GM23338 (cell line): ENCODE results near the gene CNN2. TPM values are rescaled to one million over a fixed set of nuclear protein-coding genes. Genes with fewer than 3 reads are reported as not detected.

Experiments
- ATAC-seq: fragments of 200-7000 bp; cut with Tn5 transposase; 3 replicates; pipeline ENCODE4 v1.9.1; 2020
- DNase-seq: peaks from one replicate; pipeline ENCODE4 v3.0.0-alpha.2; 2015; ENCODE audit warnings: low spot score
- H2AFZ ChIP-seq: fragments of 200-600 bp; sonication (generic); 2 replicates; pipeline ENCODE4 v1.8.0; 2016; ENCODE audit warnings: antibody characterized with exemption, mild to moderate bottlenecking, moderate library complexity
- H3F3A ChIP-seq: fragments of 200-600 bp; sonication (generic); replicated peaks from 2 replicates; pipeline ENCODE4 v1.8.0; 2017; ENCODE audit warnings: antibody characterized with exemption, mixed run types, low read depth
- H3K27ac ChIP-seq: fragments of 200-600 bp; sonication (generic); 2 replicates; pipeline ENCODE4 v1.6.1; 2016; ENCODE audit warnings: low read depth
- H3K27me3 ChIP-seq: fragments of 200-600 bp; sonication (generic); 2 replicates; pipeline ENCODE4 v1.8.0; 2016; ENCODE audit warnings: mild to moderate bottlenecking, mixed run types, moderate library complexity; ENCODE audit not compliant: insufficient read depth
- H3K36me3 ChIP-seq: fragments of 200-600 bp; sonication (generic); 2 replicates; pipeline ENCODE4 v1.8.0; 2016; ENCODE audit warnings: mild to moderate bottlenecking; ENCODE audit not compliant: insufficient read depth
- H3K4me1 ChIP-seq: fragments of 200-600 bp; sonication (generic); 2 replicates; pipeline ENCODE4 v1.8.0; 2016; ENCODE audit warnings: mild to moderate bottlenecking, moderate library complexity; ENCODE audit not compliant: insufficient read depth
- H3K4me2 ChIP-seq: fragments of 200-600 bp; sonication (generic); 2 replicates; pipeline ENCODE4 v1.7.1; 2017; ENCODE audit warnings: mixed run types
- H3K4me3 ChIP-seq: fragments of 200-600 bp; sonication (generic); 2 replicates; pipeline ENCODE4 v1.6.1; 2016; ENCODE audit warnings: mixed run types
- H3K79me2 ChIP-seq: fragments of 200-600 bp; sonication (generic); replicated peaks from 2 replicates; pipeline ENCODE4 v1.8.0; 2017; ENCODE audit warnings: mild to moderate bottlenecking; ENCODE audit not compliant: insufficient read depth
- H3K9me2 ChIP-seq: fragments of 200-600 bp; sonication (generic); 2 replicates; pipeline ENCODE4 v1.8.0; 2017; ENCODE audit not compliant: insufficient read depth
- H4K20me1 ChIP-seq: fragments of 200-600 bp; sonication (generic); replicated peaks from 2 replicates; pipeline ENCODE4 v1.8.0; 2017; ENCODE audit warnings: mild to moderate bottlenecking; ENCODE audit not compliant: insufficient read depth
- H3K27ac Mint-ChIP-seq: 2 replicates; pipeline ENCODE4 v1.8.0; 2020; ENCODE audit warnings: inconsistent platforms, mild to moderate bottlenecking, moderate library complexity, mixed read lengths
- H3K27me3 Mint-ChIP-seq: 3 replicates; pipeline ENCODE4 v1.8.0; 2022; ENCODE audit warnings: low read depth, mild to moderate bottlenecking, moderate library complexity, mixed read lengths, inconsistent platforms; ENCODE audit not compliant: insufficient read depth, poor library complexity
- H3K36me3 Mint-ChIP-seq: 3 replicates; pipeline ENCODE4 v1.8.0; 2021; ENCODE audit warnings: low read depth, mild to moderate bottlenecking, inconsistent platforms, moderate library complexity, mixed read lengths
- H3K4me1 Mint-ChIP-seq: 3 replicates; pipeline ENCODE4 v1.8.0; 2020; ENCODE audit warnings: mild to moderate bottlenecking, inconsistent platforms, mixed read lengths
- H3K4me3 Mint-ChIP-seq: 3 replicates; pipeline ENCODE4 v1.8.0; 2021; ENCODE audit warnings: moderate library complexity, mild to moderate bottlenecking, inconsistent platforms, mixed read lengths
- H3K9me3 Mint-ChIP-seq: 3 replicates; pipeline ENCODE4 v1.8.0; 2020; ENCODE audit warnings: moderate library complexity, mild to moderate bottlenecking, inconsistent platforms, mixed read lengths
- CREB1 ChIP-seq: fragments of 250-450 bp; sonication (Bioruptor Pico); IDR thresholded peaks from 2 replicates; pipeline ENCODE4 v1.5.0; 2020; ENCODE audit warnings: low read depth, mild to moderate bottlenecking, moderate library complexity
- EZH2phosphoT487 ChIP-seq: fragments of 200-600 bp; sonication (generic); IDR thresholded peaks from one replicate; pipeline ENCODE4 v1.8.1; 2018; ENCODE audit warnings: antibody characterized with exemption; ENCODE audit not compliant: unreplicated experiment
- JUNB ChIP-seq: IDR thresholded peaks from one replicate; pipeline ENCODE4 v1.6.1; 2016; ENCODE audit warnings: antibody characterized with exemption; ENCODE audit not compliant: unreplicated experiment
- POLR2AphosphoS5 ChIP-seq: IDR thresholded peaks from 2 replicates; pipeline ENCODE4 v1.6.1; 2016; ENCODE audit warnings: antibody characterized with exemption, low read depth
- ZNF462 ChIP-seq: fragments of 250-450 bp; sonication (Bioruptor Pico); IDR thresholded peaks from 2 replicates; pipeline ENCODE4 v1.5.0; 2020; ENCODE audit warnings: mild to moderate bottlenecking, moderate library complexity
- long read RNA-seq: library from polyadenylated mRNA; unstranded; transcript quantifications from one replicate; pipeline ENCODE4 v2.0.0, GENCODE V29; 2020; ENCODE audit not compliant: unreplicated experiment
- polyA plus RNA-seq: library from polyadenylated mRNA; unstranded; fragments of >200 nt; fragmentation: Nextera tagmentation; extraction: Ambion mirVana; gene quantifications from 2 replicates; pipeline ENCODE4 v1.2.1, GENCODE V29; 2016
- total RNA-seq: library from RNA; depleted of rRNA; stranded (reverse); fragments of >200 nt; shearing (Covaris generic); gene quantifications from 2 replicates; pipeline ENCODE4 v1.2.3, GENCODE V29; 2014; rRNA removed

CNN2 gene
- 392 and 426 TPM in 2 replicates for total RNA-seq
- polyA plus RNA-seq = 314 and 330 TPM in 2 replicates
- long read RNA-seq, transcript CNN2-201 (7 exons, 2,179 nt) = major isoform, 345 of 405 reads
- long read RNA-seq, transcript CNN2-202 (6 exons, 2,033 nt) = minor isoform, 5 of 405 reads
- long read RNA-seq, transcript CNN2-206 (1 exons, 2,266 nt) = minor isoform, 28 of 405 reads
- long read RNA-seq, partial matches to known transcripts = 14 of 405 reads
- long read RNA-seq, other reads (novel, unspliced or antisense) = 7 of 405 reads

DNA sequence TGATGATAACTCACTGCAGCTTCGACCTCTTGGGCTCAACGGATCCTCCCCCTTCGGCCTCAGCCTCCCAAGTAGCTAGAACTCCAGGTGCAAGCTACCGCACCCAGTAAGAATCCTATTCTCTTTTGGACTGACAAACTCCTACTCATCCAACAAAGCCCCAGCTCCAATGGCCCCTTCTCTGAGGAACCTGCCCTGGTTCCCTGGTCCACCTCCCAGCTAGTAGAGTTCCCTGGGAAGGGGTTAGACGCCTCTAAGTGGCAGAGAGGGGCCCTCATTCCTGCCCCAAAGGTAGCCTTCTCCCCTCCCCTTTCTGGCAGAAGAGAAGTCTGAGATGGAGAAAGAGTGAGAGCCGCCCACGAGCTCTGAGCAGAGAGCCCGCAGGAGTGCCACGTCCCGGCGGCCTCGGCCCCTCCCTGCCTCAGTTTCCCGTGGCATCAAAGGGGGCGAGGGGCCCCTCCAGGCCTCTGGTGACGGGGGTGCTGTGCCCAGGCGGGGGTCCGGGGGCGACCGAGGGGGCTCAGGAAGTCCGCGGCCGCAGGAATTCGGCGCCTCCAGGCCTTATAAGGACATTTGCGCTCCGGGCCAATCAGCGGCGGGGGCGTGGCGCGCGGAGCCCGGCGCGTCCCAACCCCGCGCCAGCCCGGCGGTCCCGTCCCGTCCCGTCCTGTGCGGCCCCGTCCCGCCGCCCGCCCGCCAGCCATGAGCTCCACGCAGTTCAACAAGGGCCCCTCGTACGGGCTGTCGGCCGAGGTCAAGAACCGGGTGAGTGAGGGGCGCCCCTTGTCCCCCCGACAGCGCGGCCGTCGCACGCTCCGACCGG, at the start of gene CNN2:
CNN2 (plus strand) TSS at position 649 of the 823 bp plus-strand sequence; CDS start at position 703, 54 bp downstream.
- DNase-seq (peak; percentile 93), ATAC-seq (peak; percentile 75)
- H3F3A ChIP-seq = peaks cover 19% of the 10 kb centered on the region; the same call in 1 of the 2 replicates
- H2AFZ ChIP-seq = no peak within 1 kb of the TSS
- H3K27me3 ChIP-seq = no peaks in the 10 kb centered on the region
- H3K79me2 ChIP-seq = peaks cover 38% of the 10 kb centered on the region
- H3K4me1 ChIP-seq = peaks cover 8% of the 10 kb centered on the region
- peak within 1 kb of the TSS; percentile 99 for H3K4me3 ChIP-seq
- peaks cover 14% of the 10 kb centered on the region for H3K4me1 Mint-ChIP-seq
- peaks cover 2% of the 10 kb centered on the region; the same call in 2 of the 3 replicates for H3K9me3 Mint-ChIP-seq
- no peak for TF ChIP-seq JUNB
- peak; percentile 36; the same call in 1 of the 2 replicates for TF ChIP-seq CREB1 (CRISPR knock-in tag)
- no peak for TF ChIP-seq EZH2phosphoT487
- TF ChIP-seq ZNF462 = 0 out of 2 replicates have a peak, but pooled peaks have one; percentile 31
- TF ChIP-seq POLR2AphosphoS5 = peak; percentile 76
- 0 out of 2 replicates have a peak, but pooled peaks cover 4% of the 10 kb centered on the region for H3K36me3 ChIP-seq
- no peaks in the 10 kb centered on the region for H3K9me2 ChIP-seq
- H3K27me3 Mint-ChIP-seq = peaks cover 30% of the 10 kb centered on the region
- H3K27ac Mint-ChIP-seq = peak within 1 kb of the TSS; percentile 98
- peak within 1 kb of the TSS; percentile 95 for H3K4me3 Mint-ChIP-seq
- H3K36me3 Mint-ChIP-seq = peaks cover 20% of the 10 kb centered on the region
- peaks cover 9% of the 10 kb centered on the region for H4K20me1 ChIP-seq
- peak within 1 kb of the TSS; percentile 98 for H3K27ac ChIP-seq
- peak within 1 kb of the TSS; percentile 99 for H3K4me2 ChIP-seq
